SU-DHL-6 (cell line): Measurements from ENCODE around the gene SATB2.

Experiments used
- H2AFZ ChIP-seq: fragments of 200-600 bp; sonication (generic); 2 replicates; pipeline ENCODE4 v1.6.1; 2014; ENCODE audit warnings: low read depth, mild to moderate bottlenecking, moderate library complexity, mixed read lengths, antibody characterized with exemption, low read length; ENCODE audit not compliant: severe bottlenecking
- H3F3A ChIP-seq: fragments of 200-600 bp; shearing (Covaris generic); 2 replicates; pipeline ENCODE4 v1.6.0; 2016; ENCODE audit warnings: antibody characterized with exemption, mild to moderate bottlenecking; ENCODE audit not compliant: insufficient read depth
- H3K27ac ChIP-seq: fragments of 200-600 bp; sonication (generic); 2 replicates; pipeline ENCODE4 v1.5.1; 2016; ENCODE audit warnings: low read depth, mild to moderate bottlenecking, low read length, moderate library complexity, mixed read lengths
- H3K27me3 ChIP-seq: fragments of 200-600 bp; sonication (generic), shearing (Covaris generic); 2 replicates; pipeline ENCODE4 v1.6.0; 2014; ENCODE audit warnings: mild to moderate bottlenecking, low read length
- H3K36me3 ChIP-seq: fragments of 200-600 bp; sonication (generic); 2 replicates; pipeline ENCODE4 v1.6.1; 2014; ENCODE audit warnings: mild to moderate bottlenecking, low read length, mixed read lengths
- H3K4me2 ChIP-seq: fragments of 300-600, 200-600 bp; shearing (Covaris generic), sonication (generic); 2 replicates; pipeline ENCODE4 v1.6.0; 2014; ENCODE audit warnings: low read length, low read depth, mild to moderate bottlenecking; ENCODE audit not compliant: poor library complexity, severe bottlenecking
- H3K4me3 ChIP-seq: fragments of 200-600 bp; sonication (generic); 2 replicates; pipeline ENCODE4 v1.5.1; 2014; ENCODE audit warnings: antibody characterized with exemption, low read length, mild to moderate bottlenecking, mixed read lengths; ENCODE audit not compliant: insufficient read depth, poor library complexity, severe bottlenecking
- H3K79me2 ChIP-seq: fragments of 200-600 bp; sonication (generic); 2 replicates; pipeline ENCODE4 v1.6.1; 2014; ENCODE audit warnings: mild to moderate bottlenecking, low read length, moderate library complexity; ENCODE audit not compliant: insufficient read depth
- H3K9ac ChIP-seq: fragments of 200-600 bp; sonication (generic); 2 replicates; pipeline ENCODE4 v1.7.0; 2014; ENCODE audit warnings: mild to moderate bottlenecking, low read length
- H3K9me2 ChIP-seq: fragments of 200-600 bp; sonication (generic); replicated peaks from 2 replicates; pipeline ENCODE4 v1.6.1; 2014; ENCODE audit warnings: low read length; ENCODE audit not compliant: insufficient read depth
- H3K9me3 ChIP-seq: fragments of 200-600 bp; sonication (generic); 2 replicates; pipeline ENCODE4 v1.6.1; 2014; ENCODE audit warnings: low read length, mixed read lengths; ENCODE audit not compliant: insufficient read depth
- H4K20me1 ChIP-seq: fragments of 200-600 bp; sonication (generic); 2 replicates; pipeline ENCODE4 v1.6.1; 2014; ENCODE audit warnings: low read depth, mild to moderate bottlenecking, antibody characterized with exemption, low read length, moderate library complexity, mixed read lengths
- CTCF ChIP-seq: fragments of 200-600 bp; sonication (generic); IDR thresholded peaks from one replicate; pipeline ENCODE4 v1.5.1; 2017; ENCODE audit warnings: antibody characterized with exemption, mild to moderate bottlenecking, low read length, moderate library complexity; ENCODE audit not compliant: insufficient read depth, poor library complexity, severe bottlenecking
- EZH2phosphoT487 ChIP-seq: fragments of 200-600 bp; sonication (generic), shearing (Covaris generic); conservative IDR thresholded peaks from 2 replicates; pipeline ENCODE4 v1.6.1; 2018; ENCODE audit warnings: mild to moderate bottlenecking, antibody characterized with exemption, low read length, moderate library complexity, mixed read lengths

The SATB2 gene

GRCh38 chr2:199309973-199310372 is 147.8 kb downstream of the SATB2 start:
- H3K9ac ChIP-seq = no peak overlapping the region
- H3F3A ChIP-seq = no peaks in the 10 kb centered on the region
- H3K9me3 ChIP-seq = no peaks in the 10 kb centered on the region
- H3K9me2 ChIP-seq = no peaks in the 10 kb centered on the region
- H3K36me3 ChIP-seq = no peaks in the 10 kb centered on the region
- no peak overlapping the region for H2AFZ ChIP-seq
- H3K4me3 ChIP-seq = no peak overlapping the region
- no peaks in the 10 kb centered on the region for H4K20me1 ChIP-seq
- H3K4me2 ChIP-seq = no peak overlapping the region
- TF ChIP-seq EZH2phosphoT487 (no peak), CTCF (no peak)
- H3K79me2 ChIP-seq = no peaks in the 10 kb centered on the region
- H3K27me3 ChIP-seq = no peaks in the 10 kb centered on the region
- H3K27ac ChIP-seq = no peak overlapping the region

- Histone ChIP-seq H3F3A (no peaks in the 10 kb centered on the region), H3K9me2 (no peaks in the 10 kb centered on the region), H3K4me2 (no peak overlapping the region), H3K4me3 (no peak overlapping the region), H3K27me3 (no peaks in the 10 kb centered on the region), H3K9ac (no peak overlapping the region), H2AFZ (no peak overlapping the region), H3K79me2 (no peaks in the 10 kb centered on the region), H4K20me1 (no peaks in the 10 kb centered on the region), H3K27ac (no peak overlapping the region), H3K36me3 (no peaks in the 10 kb centered on the region), H3K9me3 (no peaks in the 10 kb centered on the region)
- TF ChIP-seq EZH2phosphoT487 = no peak
- TF ChIP-seq CTCF = no peak
These were observed 148.3 kb downstream of the SATB2 start for GRCh38 chr2:199309411-199309810.

GRCh38 chr2:199308567-199308966 is 149.2 kb downstream of the SATB2 start:
- Histone ChIP-seq H3K4me3 (no peak overlapping the region), H3K9ac (no peak overlapping the region), H3K9me2 (no peaks in the 10 kb centered on the region), H3K79me2 (no peaks in the 10 kb centered on the region), H4K20me1 (no peaks in the 10 kb centered on the region), H3K27me3 (no peaks in the 10 kb centered on the region), H3K4me2 (no peak overlapping the region), H3F3A (no peaks in the 10 kb centered on the region), H3K27ac (no peak overlapping the region), H2AFZ (no peak overlapping the region), H3K9me3 (no peaks in the 10 kb centered on the region), H3K36me3 (no peaks in the 10 kb centered on the region)
- TF ChIP-seq EZH2phosphoT487 (no peak), CTCF (no peak)
